IgD-negative memory B cell (primary cell): Measurements from ENCODE around the gene HDAC7. TPM values are rescaled to one million over a fixed set of nuclear protein-coding genes. Genes with fewer than 3 reads are reported as not detected.
A peak's percentile ranks its signal among the peaks of the same experiment; 100 is the strongest.

Experiments used
- H3K27ac Mint-ChIP-seq, 3 donors: one replicate each; pipeline ENCODE4 v1.8.0; 2020 to 2022; ENCODE audit warnings: mild to moderate bottlenecking in 3 of 3, mixed read lengths in 3 of 3, moderate library complexity in 1 of 3
- H3K27me3 Mint-ChIP-seq: one replicate; pipeline ENCODE4 v1.8.0; 2021; ENCODE audit warnings: mixed read lengths
- H3K36me3 Mint-ChIP-seq: one replicate; pipeline ENCODE4 v1.8.0; 2020; ENCODE audit warnings: mild to moderate bottlenecking, mixed read lengths
- H3K4me1 Mint-ChIP-seq, 3 donors: one replicate each; pipeline ENCODE4 v1.8.0; 2020 to 2022; ENCODE audit warnings: mixed read lengths in 3 of 3, mild to moderate bottlenecking in 1 of 3
- H3K4me3 Mint-ChIP-seq, 4 donors: one replicate each; pipeline ENCODE4 v1.8.0; 2020 to 2022; ENCODE audit warnings: mild to moderate bottlenecking in 4 of 4, mixed read lengths in 4 of 4, moderate library complexity in 3 of 4
- H3K9me3 Mint-ChIP-seq, 3 donors: one replicate each; pipeline ENCODE4 v1.8.0; 2020 to 2021; ENCODE audit warnings: mixed read lengths in 3 of 3, mild to moderate bottlenecking in 1 of 3
- polyA plus RNA-seq: library from polyadenylated mRNA; unstranded; fragments of 300-500 nt; fragmentation: Illumina TruSeq; gene quantifications from one replicate; pipeline ENCODE4 v1.2.3, GENCODE V29; 2021

Gene HDAC7
- polyA plus RNA-seq, 1 donor from 2014 or later: 20.9 TPM

DNA sequence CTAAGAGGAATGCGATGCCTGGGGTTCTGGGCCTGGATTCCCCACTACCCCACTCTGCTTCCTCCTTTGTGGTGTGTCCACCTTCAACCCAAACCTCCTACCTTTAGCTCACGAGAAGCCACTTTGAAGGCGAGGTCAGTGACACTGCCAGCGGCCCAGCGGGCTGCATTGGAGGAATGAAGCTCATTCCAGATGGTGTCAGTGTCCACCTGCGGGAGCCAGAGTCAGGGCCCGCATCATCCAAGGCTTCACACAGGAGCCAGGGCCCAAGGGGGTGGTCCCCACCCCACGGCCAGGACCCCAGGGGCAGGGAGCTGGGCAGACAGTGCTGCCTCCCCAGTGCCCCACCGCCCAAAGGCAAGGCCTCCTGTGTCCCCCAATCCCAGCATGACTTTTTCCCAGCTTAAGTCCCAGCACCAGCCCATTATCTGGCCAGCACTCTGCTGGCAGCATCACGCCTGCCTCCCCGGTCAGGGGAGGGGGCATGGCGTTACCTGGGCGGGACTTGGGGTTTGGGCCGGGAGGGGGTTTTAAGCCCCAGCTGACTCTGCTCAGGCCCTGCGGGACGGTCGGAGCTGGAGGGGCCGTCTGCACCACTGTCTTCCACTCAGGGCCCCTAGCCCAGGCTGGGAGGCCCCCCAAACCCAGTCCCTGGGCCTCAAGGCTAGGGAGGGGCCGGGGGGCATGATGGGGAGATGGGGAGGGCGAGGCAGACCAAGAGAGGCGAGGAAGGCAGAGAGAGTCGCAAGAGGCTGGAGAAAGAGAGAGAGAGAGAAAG lies 29.8 kb downstream of the HDAC7 start:
- H3K36me3 Mint-ChIP-seq: peaks cover 4% of the 10 kb centered on the region
- peak overlapping the region in 1 of 3 donors; percentile 58 for H3K27ac Mint-ChIP-seq
- peaks cover 0 to 2% (median 0%) of the 10 kb centered on the region in 3 donors for H3K4me1 Mint-ChIP-seq
- H3K27me3 Mint-ChIP-seq: no peaks in the 10 kb centered on the region
- H3K9me3 Mint-ChIP-seq: no peaks in the 10 kb centered on the region
- H3K4me3 Mint-ChIP-seq: no peak overlapping the region

DNA sequence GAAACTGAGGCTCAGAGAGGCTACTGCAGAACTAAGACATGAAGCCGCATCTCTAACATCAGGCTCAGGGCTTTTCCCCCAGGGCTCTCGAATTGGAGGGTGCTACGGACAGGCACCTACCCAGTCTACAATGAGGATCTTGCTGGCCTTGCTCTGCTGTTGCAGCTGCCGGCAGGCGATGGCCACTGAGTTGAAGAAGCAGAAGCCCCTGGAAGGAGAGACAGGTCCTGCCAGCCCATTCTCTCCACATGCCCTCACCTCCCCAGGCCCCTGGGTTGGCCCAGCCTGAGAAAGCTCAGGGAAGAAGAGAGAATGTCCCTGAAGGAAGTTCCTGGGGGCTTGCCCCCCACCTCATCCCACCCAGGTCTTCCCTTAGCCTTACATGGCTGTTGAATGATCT lies 30.6 kb downstream of the HDAC7 start:
- Mint-ChIP-seq H3K27ac (peak overlapping the region in 1 of 3 donors; percentile 58), H3K9me3 (no peaks in the 10 kb centered on the region), H3K27me3 (no peaks in the 10 kb centered on the region), H3K4me3 (no peak overlapping the region), H3K36me3 (peaks cover 4% of the 10 kb centered on the region), H3K4me1 (peaks cover 0 to 2% (median 0%) of the 10 kb centered on the region in 3 donors)

DNA sequence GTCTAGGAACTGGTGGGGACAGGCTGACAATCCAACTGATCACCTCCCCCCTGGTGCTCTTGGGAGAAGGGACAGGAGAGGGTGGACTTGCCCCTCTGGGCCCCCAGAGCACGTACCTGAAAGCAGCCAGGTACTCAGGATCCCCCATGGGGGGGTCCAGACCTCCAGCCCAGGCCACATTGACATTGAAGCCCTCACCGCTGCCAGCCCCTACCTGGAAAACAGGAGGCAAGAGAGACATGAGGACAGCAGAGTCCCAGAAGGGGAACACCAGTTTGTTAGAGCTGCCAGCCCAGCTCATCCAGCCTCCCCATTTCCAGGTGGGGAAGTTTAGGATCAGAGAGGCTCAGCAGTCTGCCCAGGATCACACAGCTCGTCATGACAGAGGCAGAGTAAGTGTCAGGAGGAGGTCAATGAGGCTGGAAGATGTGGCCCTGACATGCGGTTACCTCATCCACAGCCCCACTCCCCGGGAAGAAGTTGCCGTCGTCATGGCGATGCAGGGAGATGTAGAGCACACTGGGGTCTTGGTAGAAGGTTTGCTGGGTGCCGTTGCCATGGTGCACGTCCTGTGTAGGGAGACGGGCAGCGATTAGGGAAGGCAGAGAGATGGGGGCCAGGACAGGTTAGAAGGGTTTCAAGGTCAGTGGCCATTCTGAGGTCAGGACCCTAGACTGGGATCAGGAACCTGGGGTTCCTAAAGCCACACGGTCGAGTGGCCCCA lies 31.9 kb downstream of the HDAC7 start:
- H3K4me3 Mint-ChIP-seq: no peak overlapping the region
- peaks cover 1% of the 10 kb centered on the region for H3K36me3 Mint-ChIP-seq
- no peaks in the 10 kb centered on the region for H3K9me3 Mint-ChIP-seq
- peak overlapping the region in 2 of 3 donors; percentile 53 to 77 for H3K27ac Mint-ChIP-seq
- H3K27me3 Mint-ChIP-seq: no peaks in the 10 kb centered on the region
- H3K4me1 Mint-ChIP-seq: peaks cover 0 to 2% (median 0%) of the 10 kb centered on the region in 3 donors

DNA sequence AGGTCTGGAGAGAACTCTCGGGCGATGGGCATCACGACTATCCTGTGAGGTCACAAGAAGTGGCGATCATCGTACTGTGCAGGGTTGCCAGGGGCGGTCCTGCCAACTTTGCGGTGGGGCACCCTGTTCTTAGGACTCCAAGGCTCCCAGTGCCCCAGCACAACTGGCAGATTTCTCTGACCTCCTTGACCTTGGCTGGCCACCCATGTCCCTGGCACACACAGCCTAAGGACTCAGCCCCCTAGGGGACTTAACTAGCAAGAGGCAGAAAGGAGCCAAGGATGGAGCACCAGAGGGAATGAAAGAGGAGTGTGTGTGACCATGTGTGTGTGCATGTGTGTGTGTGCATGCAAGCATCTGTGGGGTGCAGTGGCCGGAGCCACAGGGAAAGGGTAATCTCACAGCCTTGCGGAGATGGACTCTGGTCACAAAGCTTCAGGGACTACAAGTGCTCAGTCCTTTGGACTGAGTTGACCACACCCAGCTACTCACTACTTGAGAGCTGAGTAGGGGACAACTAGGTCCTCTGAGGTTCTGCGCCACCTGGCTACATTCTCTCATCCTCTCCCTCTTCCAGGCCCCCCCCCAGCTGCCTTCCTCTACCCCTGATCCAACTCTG lies 32.9 kb downstream of the HDAC7 start:
- no peaks in the 10 kb centered on the region for H3K27me3 Mint-ChIP-seq
- H3K27ac Mint-ChIP-seq: peak overlapping the region in 1 of 3 donors; percentile 77
- peaks cover 1% of the 10 kb centered on the region for H3K36me3 Mint-ChIP-seq
- no peak overlapping the region for H3K4me3 Mint-ChIP-seq
- no peaks in the 10 kb centered on the region for H3K9me3 Mint-ChIP-seq
- peaks cover 0 to 2% (median 0%) of the 10 kb centered on the region in 3 donors for H3K4me1 Mint-ChIP-seq

DNA sequence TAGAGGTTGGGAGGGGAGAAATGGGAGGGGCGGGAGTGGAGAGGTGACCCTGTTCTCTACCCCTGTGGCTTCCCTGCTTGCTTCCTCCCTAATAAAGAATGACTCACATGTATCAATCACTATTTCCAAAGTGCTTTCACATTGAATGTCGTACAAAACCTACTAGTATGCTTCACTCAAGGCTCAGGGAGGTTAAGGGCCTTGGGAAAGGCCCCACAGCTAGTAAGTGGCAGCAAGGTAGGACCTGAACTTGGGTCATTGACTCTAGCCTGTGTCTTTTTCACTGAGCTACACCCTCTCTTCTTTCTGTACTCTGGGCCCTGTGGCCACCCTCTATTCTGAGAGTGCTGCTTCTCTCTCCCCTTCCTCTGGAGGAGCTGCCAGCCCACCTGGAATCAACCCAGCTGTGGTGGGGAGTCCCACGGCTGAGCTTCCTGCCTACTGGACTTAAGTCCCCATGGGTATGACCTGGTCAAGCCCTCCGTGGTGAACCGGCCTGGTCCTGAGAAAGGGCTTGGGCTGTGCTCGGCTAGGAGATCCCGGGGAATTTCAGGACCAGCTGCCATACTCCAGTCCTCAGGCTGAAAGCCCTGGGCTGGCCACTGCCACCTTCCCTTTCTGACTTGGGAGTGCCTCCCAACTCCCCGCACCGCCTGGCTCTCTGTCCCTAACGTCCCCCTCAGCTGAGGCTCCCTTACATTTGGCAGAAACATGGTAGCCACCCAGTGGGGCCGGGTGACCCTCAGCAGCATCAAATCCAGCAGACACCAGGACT lies 33.6 kb downstream of the HDAC7 start:
- Mint-ChIP-seq H3K27ac (peak overlapping the region in 1 of 3 donors; percentile 59), H3K36me3 (peaks cover 1% of the 10 kb centered on the region), H3K4me3 (no peak overlapping the region), H3K4me1 (peaks cover 0 to 2% (median 0%) of the 10 kb centered on the region in 3 donors), H3K9me3 (no peaks in the 10 kb centered on the region), H3K27me3 (no peaks in the 10 kb centered on the region)

DNA sequence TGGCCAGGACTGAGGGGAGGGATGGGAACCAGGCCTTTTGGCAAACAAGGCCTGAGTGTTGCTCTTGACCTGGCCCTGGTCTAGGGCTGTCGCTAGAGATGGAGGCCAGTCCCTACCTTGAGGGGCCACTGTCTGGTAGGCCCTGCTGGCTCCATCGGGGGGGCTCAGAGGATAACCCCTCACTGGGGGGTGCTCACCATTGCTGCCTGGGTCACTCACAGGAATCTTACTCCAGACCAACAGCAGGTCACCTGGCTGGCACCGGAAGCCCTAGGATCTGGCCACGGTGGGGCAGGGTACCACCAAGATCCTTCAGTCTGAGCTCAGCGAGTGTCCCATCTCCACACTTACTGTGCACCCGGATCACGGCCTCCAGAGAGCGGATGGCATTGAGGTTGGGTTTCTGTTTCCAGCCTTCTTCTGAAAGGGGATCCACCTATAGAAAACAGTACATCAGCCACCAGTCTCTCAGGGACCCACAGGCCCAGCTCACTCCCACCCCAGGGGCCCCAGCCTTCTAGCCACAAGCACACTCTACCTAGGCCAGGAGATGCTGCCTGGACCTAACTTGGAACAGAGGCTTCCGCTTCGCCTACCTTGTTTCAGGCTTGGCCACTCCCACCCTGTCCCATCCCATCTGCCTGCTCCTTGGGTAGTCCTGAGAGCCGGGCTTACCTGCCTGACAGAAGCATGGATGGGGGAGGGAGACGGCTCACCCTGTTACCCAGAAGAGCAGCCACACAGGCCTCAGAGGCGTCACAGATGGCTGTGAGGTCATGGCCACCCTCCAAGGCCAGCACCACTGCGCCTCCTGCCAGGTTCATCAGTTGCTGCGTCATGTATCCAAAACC lies 34.4 kb downstream of the HDAC7 start:
- Mint-ChIP-seq H3K4me1 (peaks cover 0 to 2% (median 0%) of the 10 kb centered on the region in 3 donors), H3K27me3 (no peaks in the 10 kb centered on the region), H3K27ac (peak overlapping the region in 1 of 3 donors; percentile 59), H3K36me3 (peaks cover 1% of the 10 kb centered on the region), H3K9me3 (no peaks in the 10 kb centered on the region), H3K4me3 (no peak overlapping the region)

DNA sequence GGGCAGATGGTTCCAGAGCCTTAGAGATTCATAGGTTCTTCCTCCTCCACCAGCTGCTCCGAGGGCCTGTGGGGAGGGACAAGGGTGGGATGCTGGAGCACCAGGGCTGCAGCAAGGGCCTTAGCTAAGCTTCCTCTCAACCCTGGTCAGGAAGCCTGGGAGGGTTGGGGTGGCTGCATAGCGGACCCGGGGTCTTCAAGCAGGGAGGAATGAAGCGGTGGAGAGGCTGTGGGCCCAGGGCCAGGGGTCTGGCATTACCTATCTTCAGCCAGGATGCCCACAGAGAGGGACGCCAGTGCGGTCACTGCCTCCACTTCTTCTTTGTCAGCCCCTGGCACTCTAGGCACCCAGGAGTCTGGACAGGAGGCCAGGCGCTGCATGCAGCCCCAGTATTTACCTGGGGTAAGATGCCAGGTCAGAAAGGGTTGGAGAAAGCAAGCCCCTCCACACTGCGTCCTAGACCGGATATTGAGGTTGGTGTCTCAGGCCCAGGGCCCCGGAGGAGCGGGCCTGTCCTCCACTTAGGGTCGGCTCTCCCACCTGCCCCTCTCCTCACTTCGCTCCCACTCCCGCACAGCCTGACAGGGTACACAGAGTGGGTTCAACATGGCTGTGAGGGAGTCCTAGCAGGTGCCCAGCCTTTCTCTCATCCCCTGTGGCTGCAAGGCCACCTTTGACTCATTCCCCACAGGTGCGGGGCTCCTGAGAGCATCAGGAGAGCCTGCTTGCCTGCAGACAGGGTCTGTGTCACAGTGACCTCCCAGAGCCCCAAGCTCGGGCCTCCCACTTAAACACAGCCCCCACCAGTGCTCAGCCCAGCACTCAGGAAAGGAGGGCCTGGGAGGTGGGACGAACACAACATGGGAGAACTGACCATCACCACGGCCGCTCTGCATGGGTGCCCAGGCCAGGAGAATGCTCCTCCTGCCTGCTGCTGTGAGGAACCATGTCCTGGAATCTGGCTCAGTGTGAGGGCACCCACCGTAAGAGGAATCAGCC lies 35.6 kb downstream of the HDAC7 start:
- Mint-ChIP-seq H3K9me3 (no peaks in the 10 kb centered on the region), H3K27ac (no peak overlapping the region), H3K4me1 (peaks cover 4 to 5% (median 5%) of the 10 kb centered on the region in 3 donors), H3K27me3 (no peaks in the 10 kb centered on the region), H3K4me3 (no peak overlapping the region), H3K36me3 (peaks cover 1% of the 10 kb centered on the region)

DNA sequence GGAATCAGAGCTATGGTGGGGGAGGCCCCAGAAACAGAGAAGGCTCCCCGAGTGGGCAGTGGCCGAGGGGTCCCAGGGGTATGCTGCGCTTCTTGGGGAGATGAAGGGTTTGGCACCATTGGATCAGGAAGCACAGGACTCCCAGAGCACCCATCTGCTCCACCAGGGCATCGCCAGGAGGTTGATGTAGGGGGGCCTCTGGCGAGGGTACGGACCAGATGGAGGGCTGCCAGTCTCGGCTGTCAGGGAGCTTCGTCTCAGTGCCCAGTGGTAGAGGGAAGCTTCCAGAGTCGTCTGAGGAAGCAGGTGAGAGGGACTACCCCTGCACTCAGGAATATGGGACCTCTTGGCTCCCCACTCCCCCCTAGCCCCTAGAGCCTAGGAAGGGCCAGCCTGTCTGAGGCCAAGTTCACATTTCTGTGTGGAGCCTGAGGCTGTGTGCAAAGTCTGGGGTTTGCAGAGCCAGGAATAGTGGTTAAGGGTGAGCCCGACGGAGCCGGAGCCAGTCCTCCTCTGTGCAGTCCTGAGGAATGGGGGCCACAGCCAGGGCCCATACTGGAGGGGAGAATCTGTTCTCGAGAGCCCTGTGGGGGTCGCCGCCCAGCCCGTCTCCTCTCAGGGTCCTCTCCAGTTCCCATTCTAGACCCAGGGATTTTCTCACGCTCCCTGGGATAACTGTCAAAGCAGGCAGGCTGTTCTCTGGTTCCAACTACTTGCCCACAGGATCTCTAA lies 36.5 kb downstream of the HDAC7 start:
- no peak overlapping the region for H3K4me3 Mint-ChIP-seq
- H3K9me3 Mint-ChIP-seq: no peaks in the 10 kb centered on the region
- peaks cover 5 to 8% (median 6%) of the 10 kb centered on the region in 3 donors for H3K4me1 Mint-ChIP-seq
- peaks cover 1% of the 10 kb centered on the region for H3K36me3 Mint-ChIP-seq
- H3K27me3 Mint-ChIP-seq: no peaks in the 10 kb centered on the region
- H3K27ac Mint-ChIP-seq: no peak overlapping the region

DNA sequence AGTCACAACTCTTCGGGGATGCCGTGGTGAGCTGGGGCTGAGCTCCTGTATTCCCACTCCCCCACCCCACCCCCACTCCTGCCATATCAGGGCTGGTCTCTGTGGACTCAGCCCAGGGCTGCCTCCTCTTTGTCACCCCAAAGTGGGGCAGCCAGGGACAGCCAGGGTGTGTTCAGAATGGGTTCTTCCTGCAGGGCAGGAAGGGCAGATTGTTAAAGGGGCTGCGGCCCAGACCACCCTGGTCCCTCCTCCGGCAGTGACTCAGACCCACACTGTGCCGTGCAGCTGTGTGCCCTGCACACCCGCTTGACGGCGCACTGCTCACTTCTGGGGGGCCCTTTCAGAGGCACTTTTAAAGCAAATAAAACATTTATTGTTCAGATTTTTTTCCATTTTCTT lies 37.3 kb downstream of the HDAC7 start:
- no peaks in the 10 kb centered on the region for H3K27me3 Mint-ChIP-seq
- H3K27ac Mint-ChIP-seq: peak overlapping the region in 2 of 3 donors; percentile 80 to 82
- peaks cover 3 to 8% (median 6%) of the 10 kb centered on the region in 3 donors for H3K4me1 Mint-ChIP-seq
- H3K36me3 Mint-ChIP-seq: no peaks in the 10 kb centered on the region
- H3K9me3 Mint-ChIP-seq: no peaks in the 10 kb centered on the region
- no peak overlapping the region for H3K4me3 Mint-ChIP-seq

DNA sequence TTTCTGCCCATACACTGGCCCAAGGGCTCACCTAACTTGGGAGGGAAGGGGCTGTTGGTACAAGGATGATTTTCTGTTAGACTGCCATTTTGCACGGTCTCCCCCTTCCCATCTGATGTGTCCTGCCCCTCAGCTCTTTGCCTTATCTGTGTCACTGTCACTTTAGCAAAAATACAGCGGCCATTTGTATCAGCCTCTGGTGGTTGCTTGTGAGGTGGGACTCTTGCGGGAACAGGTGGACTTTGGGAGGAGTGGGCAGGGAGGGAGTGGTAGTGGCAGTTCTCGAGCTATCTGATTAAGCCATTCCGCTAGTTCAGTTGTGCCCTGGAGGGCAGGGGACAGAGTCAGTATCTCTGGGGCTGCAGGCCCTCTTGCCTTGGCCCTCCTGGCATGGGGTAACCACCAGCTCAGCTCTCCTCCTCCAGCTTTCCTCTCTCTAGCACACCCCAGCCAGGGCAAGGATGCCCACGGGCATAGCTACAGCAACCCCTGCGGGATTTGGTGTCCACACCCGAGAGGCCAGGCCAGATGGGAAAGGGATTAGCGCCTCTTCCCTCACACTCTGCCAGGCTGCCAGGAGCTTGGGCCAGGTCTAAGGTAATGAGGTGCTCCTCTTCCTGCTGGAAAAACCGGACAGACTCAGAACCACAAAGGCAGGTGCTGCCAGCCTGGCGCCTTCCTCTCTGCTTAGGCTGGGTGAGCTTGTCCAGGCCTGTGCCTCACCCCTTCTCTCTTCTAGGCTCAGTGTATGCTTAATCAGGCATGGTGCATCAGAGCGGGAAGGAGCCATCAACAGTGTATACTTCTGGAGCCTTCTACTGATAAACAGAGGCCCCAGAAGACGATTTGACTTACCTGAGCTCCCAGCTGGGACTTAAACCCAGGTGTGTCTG lies 38.0 kb downstream of the HDAC7 start:
- H3K27me3 Mint-ChIP-seq: no peaks in the 10 kb centered on the region
- H3K9me3 Mint-ChIP-seq: no peaks in the 10 kb centered on the region
- H3K36me3 Mint-ChIP-seq: no peaks in the 10 kb centered on the region
- no peak overlapping the region for H3K4me3 Mint-ChIP-seq
- H3K27ac Mint-ChIP-seq: peak overlapping the region; percentile 52 to 82 (median 80)
- peaks cover 3 to 8% (median 6%) of the 10 kb centered on the region in 3 donors for H3K4me1 Mint-ChIP-seq

DNA sequence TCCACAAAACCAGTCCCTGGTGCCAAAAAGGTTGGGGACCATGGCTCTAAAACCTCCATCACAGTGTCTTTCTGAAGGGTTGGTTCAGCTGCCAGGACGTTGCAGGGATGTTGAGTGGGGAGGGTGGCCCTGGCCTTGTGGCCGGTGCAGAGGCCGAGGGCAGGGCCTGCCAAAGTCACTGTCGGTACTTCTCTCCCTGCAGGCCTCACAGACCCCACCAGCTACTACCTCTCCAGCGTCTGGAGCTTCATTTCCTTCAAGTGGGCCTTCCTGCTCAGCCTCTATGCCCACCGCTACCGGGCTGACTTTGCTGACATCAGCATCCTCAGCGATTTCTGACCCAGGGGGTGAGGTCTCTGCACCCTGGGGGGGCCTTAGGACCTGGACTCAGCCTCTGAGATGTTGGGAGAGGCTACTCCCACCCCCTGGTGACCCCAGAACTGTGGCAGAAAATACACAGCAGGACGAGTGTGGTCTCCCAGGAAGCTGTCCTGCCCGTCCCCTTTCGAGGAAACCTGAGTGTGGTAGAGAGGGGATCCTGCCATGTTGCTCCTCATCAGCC lies 39.7 kb downstream of the HDAC7 start:
- Mint-ChIP-seq H3K9me3 (no peaks in the 10 kb centered on the region), H3K27me3 (no peaks in the 10 kb centered on the region), H3K27ac (peak overlapping the region in 1 of 3 donors; percentile 76), H3K36me3 (no peaks in the 10 kb centered on the region), H3K4me1 (peaks cover 3 to 10% (median 6%) of the 10 kb centered on the region in 3 donors), H3K4me3 (no peak overlapping the region)
